TTC549 (cell line): Measurements from ENCODE around the gene B4GALNT3.

Experiments used
- FAIRE-seq: peaks from 2 replicates; lab custom pipeline; 2012; peaks lifted over from hg19 to GRCh38; lab: Jason Lieb, UNC

The B4GALNT3 gene

GRCh38 chr12:468671-469389 is 9.1 kb downstream of the B4GALNT3 start:
- FAIRE-seq: no peak

GRCh38 chr12:470133-470532 is 10.4 kb downstream of the B4GALNT3 start:
- FAIRE-seq: no peak

- FAIRE-seq: no peak
Observed at GRCh38 chr12:473198-473597, 13.5 kb downstream of the B4GALNT3 start.

GRCh38 chr12:473863-474577 is 14.3 kb downstream of the B4GALNT3 start:
- FAIRE-seq: no peak

- no peak for FAIRE-seq
Observed at GRCh38 chr12:475286-475685, 15.5 kb downstream of the B4GALNT3 start.

- FAIRE-seq: no peak
Observed at GRCh38 chr12:479161-479560, 19.4 kb downstream of the B4GALNT3 start.

- FAIRE-seq: no peak
Observed at GRCh38 chr12:480831-481816, 21.4 kb downstream of the B4GALNT3 start.

GRCh38 chr12:482061-482460 is 22.3 kb downstream of the B4GALNT3 start:
- no peak for FAIRE-seq

GRCh38 chr12:484096-484495 is 24.4 kb downstream of the B4GALNT3 start:
- FAIRE-seq: no peak

GRCh38 chr12:490260-490659 is 30.5 kb downstream of the B4GALNT3 start:
- no peak for FAIRE-seq

- no peak for FAIRE-seq
Observed at GRCh38 chr12:495466-495865, 35.7 kb downstream of the B4GALNT3 start.

- no peak for FAIRE-seq
Observed at GRCh38 chr12:496736-497135, 37.0 kb downstream of the B4GALNT3 start.

- FAIRE-seq: no peak
Observed at GRCh38 chr12:497501-498160, 37.9 kb downstream of the B4GALNT3 start.

- no peak for FAIRE-seq
Observed at GRCh38 chr12:499837-500458, 40.2 kb downstream of the B4GALNT3 start.

- no peak for FAIRE-seq
Observed at GRCh38 chr12:501722-502447, 42.1 kb downstream of the B4GALNT3 start.

GRCh38 chr12:503111-503761 is 43.5 kb downstream of the B4GALNT3 start:
- no peak for FAIRE-seq

- no peak for FAIRE-seq
Observed at GRCh38 chr12:505221-505620, 45.5 kb downstream of the B4GALNT3 start.

- FAIRE-seq: no peak
Observed at GRCh38 chr12:507391-507796, 47.7 kb downstream of the B4GALNT3 start.

- no peak for FAIRE-seq
Observed at GRCh38 chr12:508145-508544, 48.4 kb downstream of the B4GALNT3 start.

GRCh38 chr12:508795-509194 is 49.1 kb downstream of the B4GALNT3 start:
- FAIRE-seq: no peak
